Measurements from ENCODE around the gene ANAPC10. TPM values are rescaled to one million over a fixed set of nuclear protein-coding genes. Genes with fewer than 3 reads are reported as not detected.

ANAPC10 gene
- total and polyA plus RNA-seq, 2 experiments from 2014 or later: 22.4 to 31.7 TPM

- H4K20me1 ChIP-seq (ENCODE audit: insufficient read depth): no peaks in the 10 kb centered on the region
- peak overlapping the region; percentile 48 for H3K4me2 ChIP-seq (ENCODE audit: unreplicated experiment)
- H3K9ac ChIP-seq: peak overlapping the region; percentile 11; the same call in 1 of the 2 replicates
- peaks cover 27% of the 10 kb centered on the region for H3K36me3 ChIP-seq (ENCODE audit: low read depth)
- in situ Hi-C loops (cut with MboI): no loop called here
- H3F3A ChIP-seq (ENCODE audit: insufficient read depth): peaks cover 74% of the 10 kb centered on the region
- H3K4me3 ChIP-seq: 0 out of 2 replicates have a peak overlapping the region, but pooled peaks have one; percentile 9
- H3K4me1 ChIP-seq (ENCODE audit: insufficient read depth): peaks cover 30% of the 10 kb centered on the region
- no peak overlapping the region for H2AFZ ChIP-seq
- H3K27me3 ChIP-seq (replicated peaks; ENCODE audit: insufficient read depth): no peaks in the 10 kb centered on the region
- H3K9me3 ChIP-seq (ENCODE audit: low read depth): no peaks in the 10 kb centered on the region
- TF ChIP-seq EZH2phosphoT487 (IDR thresholded peaks at IDR 0.05; ENCODE audit: insufficient read depth, low read depth) (peak; percentile 58; the same call in 1 of the 2 replicates), EZH2 (IDR thresholded peaks at IDR 0.05; ENCODE audit: insufficient read depth, poor library complexity, severe bottlenecking) (no peak)
- WGBS, 2 experiments (ENCODE audit: low coverage in 1 of 2, low lambda C conversion rate in 2 of 2, missing lambda C conversion rate in 2 of 2): 11 to 17% methylated on average over 2 of the region's 2 CpGs
- peaks cover 6% of the 10 kb centered on the region; the same call in 1 of the 2 replicates for H3K79me2 ChIP-seq (ENCODE audit: insufficient read depth)
- H3K9me2 ChIP-seq (ENCODE audit: insufficient read depth): no peaks in the 10 kb centered on the region
- peak overlapping the region; percentile 65 for H3K27ac ChIP-seq
- peak; percentile 93 for DNase-seq
Measured at GRCh38 chr4:145130788-145131399, 32.9 kb upstream of the ANAPC10 start.

GRCh38 chr4:145130130-145130529 is 32.1 kb upstream of the ANAPC10 start:
- H2AFZ ChIP-seq: no peak overlapping the region
- peak overlapping the region; percentile 65 for H3K27ac ChIP-seq
- H3K4me2 ChIP-seq (ENCODE audit: unreplicated experiment): peak overlapping the region; percentile 42
- no peak overlapping the region for H3K9ac ChIP-seq
- H4K20me1 ChIP-seq (ENCODE audit: insufficient read depth): no peaks in the 10 kb centered on the region
- no peak overlapping the region for H3K4me3 ChIP-seq
- H3K4me1 ChIP-seq (ENCODE audit: insufficient read depth): peaks cover 30% of the 10 kb centered on the region
- H3K36me3 ChIP-seq (ENCODE audit: low read depth): peaks cover 34% of the 10 kb centered on the region
- peaks cover 3% of the 10 kb centered on the region; the same call in 1 of the 2 replicates for H3K79me2 ChIP-seq (ENCODE audit: insufficient read depth)
- no peak for TF ChIP-seq EZH2phosphoT487 (IDR thresholded peaks at IDR 0.05; ENCODE audit: insufficient read depth, low read depth)
- no peak for TF ChIP-seq EZH2 (IDR thresholded peaks at IDR 0.05; ENCODE audit: insufficient read depth, poor library complexity, severe bottlenecking)
- H3F3A ChIP-seq (ENCODE audit: insufficient read depth): peaks cover 74% of the 10 kb centered on the region
- in situ Hi-C loops (cut with MboI): no loop called here
- no peak for DNase-seq
- H3K27me3 ChIP-seq (replicated peaks; ENCODE audit: insufficient read depth): no peaks in the 10 kb centered on the region
- no peaks in the 10 kb centered on the region for H3K9me2 ChIP-seq (ENCODE audit: insufficient read depth)
- no peaks in the 10 kb centered on the region for H3K9me3 ChIP-seq (ENCODE audit: low read depth)

GRCh38 chr4:145125396-145125795 is 27.4 kb upstream of the ANAPC10 start:
- no peaks in the 10 kb centered on the region for H3K27me3 ChIP-seq (replicated peaks; ENCODE audit: insufficient read depth)
- H3K4me1 ChIP-seq (ENCODE audit: insufficient read depth): peaks cover 9% of the 10 kb centered on the region
- no peak overlapping the region for H3K4me3 ChIP-seq
- in situ Hi-C loops (cut with MboI): no loop called here
- 94% methylated on average over 2 of the region's 2 CpGs for whole genome bisulfite sequencing, 2 experiments (ENCODE audit: low coverage in 1 of 2, low lambda C conversion rate in 2 of 2, missing lambda C conversion rate in 2 of 2)
- no peak overlapping the region for H3K9ac ChIP-seq
- no peak for DNase-seq
- no peaks in the 10 kb centered on the region for H3K9me3 ChIP-seq (ENCODE audit: low read depth)
- H4K20me1 ChIP-seq (ENCODE audit: insufficient read depth): no peaks in the 10 kb centered on the region
- H3K9me2 ChIP-seq (ENCODE audit: insufficient read depth): no peaks in the 10 kb centered on the region
- H3K4me2 ChIP-seq (ENCODE audit: unreplicated experiment): no peak overlapping the region
- no peak overlapping the region for H2AFZ ChIP-seq
- H3K27ac ChIP-seq: no peak overlapping the region
- peaks cover 81% of the 10 kb centered on the region for H3K36me3 ChIP-seq (ENCODE audit: low read depth)
- H3K79me2 ChIP-seq (ENCODE audit: insufficient read depth): no peaks in the 10 kb centered on the region
- peaks cover 47% of the 10 kb centered on the region for H3F3A ChIP-seq (ENCODE audit: insufficient read depth)
- TF ChIP-seq EZH2 (IDR thresholded peaks at IDR 0.05; ENCODE audit: insufficient read depth, poor library complexity, severe bottlenecking) (no peak), EZH2phosphoT487 (IDR thresholded peaks at IDR 0.05; ENCODE audit: insufficient read depth, low read depth) (no peak)

DNA sequence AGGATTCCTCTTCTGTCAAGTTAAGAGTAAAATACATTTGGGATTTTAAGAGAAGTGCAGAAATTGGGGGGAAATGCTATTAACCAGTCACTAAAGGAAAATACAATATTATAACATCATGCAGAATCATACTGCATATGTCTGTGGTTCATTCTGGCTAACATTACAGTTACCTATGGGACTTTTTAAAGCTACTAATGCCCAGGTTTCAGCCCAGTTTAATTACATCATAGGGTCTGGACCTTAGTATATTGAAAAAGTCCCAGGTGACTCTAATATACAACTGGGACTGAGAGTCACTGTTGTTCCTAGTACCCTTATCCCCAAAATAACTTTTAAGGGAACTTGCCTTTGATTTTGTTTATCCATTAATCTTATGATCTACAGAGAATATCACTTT is 10.1 kb upstream of the ANAPC10 start:
- peaks cover 83% of the 10 kb centered on the region for H3K79me2 ChIP-seq (ENCODE audit: insufficient read depth)
- H3K36me3 ChIP-seq (ENCODE audit: low read depth): peaks cover 85% of the 10 kb centered on the region
- TF ChIP-seq EZH2 (IDR thresholded peaks at IDR 0.05; ENCODE audit: insufficient read depth, poor library complexity, severe bottlenecking) (no peak), EZH2phosphoT487 (IDR thresholded peaks at IDR 0.05; ENCODE audit: insufficient read depth, low read depth) (no peak)
- H3K4me2 ChIP-seq (ENCODE audit: unreplicated experiment): no peak overlapping the region
- no peaks in the 10 kb centered on the region for H3K9me3 ChIP-seq (ENCODE audit: low read depth)
- H4K20me1 ChIP-seq (ENCODE audit: insufficient read depth): no peaks in the 10 kb centered on the region
- H3F3A ChIP-seq (ENCODE audit: insufficient read depth): no peaks in the 10 kb centered on the region
- H3K9ac ChIP-seq: no peak overlapping the region
- no peaks in the 10 kb centered on the region for H3K9me2 ChIP-seq (ENCODE audit: insufficient read depth)
- no peak overlapping the region for H3K27ac ChIP-seq
- no peak for DNase-seq
- H3K4me3 ChIP-seq: no peak overlapping the region
- no peaks in the 10 kb centered on the region for H3K27me3 ChIP-seq (replicated peaks; ENCODE audit: insufficient read depth)
- no peak overlapping the region for H2AFZ ChIP-seq
- in situ Hi-C loops (cut with MboI): no loop called here
- H3K4me1 ChIP-seq (ENCODE audit: insufficient read depth): no peaks in the 10 kb centered on the region

- Histone ChIP-seq H4K20me1 (ENCODE audit: insufficient read depth) (no peaks in the 10 kb centered on the region), H2AFZ (no peak overlapping the region), H3K9me3 (ENCODE audit: low read depth) (no peaks in the 10 kb centered on the region), H3K36me3 (ENCODE audit: low read depth) (peaks cover 75% of the 10 kb centered on the region), H3K4me2 (ENCODE audit: unreplicated experiment) (no peak overlapping the region), H3K9me2 (ENCODE audit: insufficient read depth) (no peaks in the 10 kb centered on the region), H3K27ac (no peak overlapping the region), H3F3A (ENCODE audit: insufficient read depth) (no peaks in the 10 kb centered on the region), H3K79me2 (ENCODE audit: insufficient read depth) (peaks cover 92% of the 10 kb centered on the region), H3K4me3 (no peak overlapping the region), H3K27me3 (replicated peaks; ENCODE audit: insufficient read depth) (no peaks in the 10 kb centered on the region), H3K9ac (no peak overlapping the region), H3K4me1 (ENCODE audit: insufficient read depth) (no peaks in the 10 kb centered on the region)
- DNase-seq: no peak
- in situ Hi-C loops (cut with MboI): no loop called here
- TF ChIP-seq EZH2phosphoT487 (IDR thresholded peaks at IDR 0.05; ENCODE audit: insufficient read depth, low read depth) (no peak), EZH2 (IDR thresholded peaks at IDR 0.05; ENCODE audit: insufficient read depth, poor library complexity, severe bottlenecking) (no peak)
- 55 to 56% methylated on average over 2 of the region's 2 CpGs for whole genome bisulfite sequencing, 2 experiments (ENCODE audit: low coverage in 1 of 2, low lambda C conversion rate in 2 of 2, missing lambda C conversion rate in 2 of 2)
Measured at GRCh38 chr4:145107126-145107525, 9.1 kb upstream of the ANAPC10 start.

Measured in GM23248 (cell line).